ENCODE results near the gene ABITRAM. TPM values are rescaled to one million over a fixed set of nuclear protein-coding genes. Genes with fewer than 3 reads are reported as not detected.
"Not testable (repeated sequence)": the region's sequence is repeated elsewhere in the genome, so short reads cannot be mapped to it uniquely, and the experiment has no call there.

ABITRAM gene
- total RNA-seq, 4 donors from 2014 or later = 3.3 to 15.6 (median 11.2) TPM

- TF ChIP-seq, protein P1, sequence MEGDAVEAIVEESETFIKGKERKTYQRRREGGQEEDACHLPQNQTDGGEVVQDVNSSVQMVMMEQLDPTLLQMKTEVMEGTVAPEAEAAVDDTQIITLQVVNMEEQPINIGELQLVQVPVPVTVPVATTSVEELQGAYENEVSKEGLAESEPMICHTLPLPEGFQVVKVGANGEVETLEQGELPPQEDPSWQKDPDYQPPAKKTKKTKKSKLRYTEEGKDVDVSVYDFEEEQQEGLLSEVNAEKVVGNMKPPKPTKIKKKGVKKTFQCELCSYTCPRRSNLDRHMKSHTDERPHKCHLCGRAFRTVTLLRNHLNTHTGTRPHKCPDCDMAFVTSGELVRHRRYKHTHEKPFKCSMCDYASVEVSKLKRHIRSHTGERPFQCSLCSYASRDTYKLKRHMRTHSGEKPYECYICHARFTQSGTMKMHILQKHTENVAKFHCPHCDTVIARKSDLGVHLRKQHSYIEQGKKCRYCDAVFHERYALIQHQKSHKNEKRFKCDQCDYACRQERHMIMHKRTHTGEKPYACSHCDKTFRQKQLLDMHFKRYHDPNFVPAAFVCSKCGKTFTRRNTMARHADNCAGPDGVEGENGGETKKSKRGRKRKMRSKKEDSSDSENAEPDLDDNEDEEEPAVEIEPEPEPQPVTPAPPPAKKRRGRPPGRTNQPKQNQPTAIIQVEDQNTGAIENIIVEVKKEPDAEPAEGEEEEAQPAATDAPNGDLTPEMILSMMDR (IDR thresholded peaks at IDR 0.05) = no peak
- TF ChIP-seq POLR2A (IDR thresholded peaks at IDR 0.05) = no peak
- Histone ChIP-seq H3K36me3 (peaks cover 0 to 96% (median 5%) of the 10 kb centered on the region in 3 donors), H3K27ac (no peak overlapping the region), H3K4me3 (no peak overlapping the region), H3K4me1 (no peaks in the 10 kb centered on the region), H3K27me3 (no peaks in the 10 kb centered on the region), H3K9me3 (no peaks in the 10 kb centered on the region)
- no peak for DNase-seq
Measured at GRCh38 chr9:108894225-108894997, 39.8 kb upstream of the ABITRAM start.

- Histone ChIP-seq H3K27me3 (no peaks in the 10 kb centered on the region), H3K4me1 (no peaks in the 10 kb centered on the region), H3K27ac (no peak overlapping the region), H3K4me3 (no peak overlapping the region), H3K9me3 (no peaks in the 10 kb centered on the region), H3K36me3 (peaks cover 0 to 97% (median 5%) of the 10 kb centered on the region in 3 donors)
- TF ChIP-seq, protein P1 (IDR thresholded peaks at IDR 0.05) = no peak
- TF ChIP-seq POLR2A (IDR thresholded peaks at IDR 0.05) = no peak
- DNase-seq = no peak
Measured at GRCh38 chr9:108897324-108898096, 36.7 kb upstream of the ABITRAM start.

DNA sequence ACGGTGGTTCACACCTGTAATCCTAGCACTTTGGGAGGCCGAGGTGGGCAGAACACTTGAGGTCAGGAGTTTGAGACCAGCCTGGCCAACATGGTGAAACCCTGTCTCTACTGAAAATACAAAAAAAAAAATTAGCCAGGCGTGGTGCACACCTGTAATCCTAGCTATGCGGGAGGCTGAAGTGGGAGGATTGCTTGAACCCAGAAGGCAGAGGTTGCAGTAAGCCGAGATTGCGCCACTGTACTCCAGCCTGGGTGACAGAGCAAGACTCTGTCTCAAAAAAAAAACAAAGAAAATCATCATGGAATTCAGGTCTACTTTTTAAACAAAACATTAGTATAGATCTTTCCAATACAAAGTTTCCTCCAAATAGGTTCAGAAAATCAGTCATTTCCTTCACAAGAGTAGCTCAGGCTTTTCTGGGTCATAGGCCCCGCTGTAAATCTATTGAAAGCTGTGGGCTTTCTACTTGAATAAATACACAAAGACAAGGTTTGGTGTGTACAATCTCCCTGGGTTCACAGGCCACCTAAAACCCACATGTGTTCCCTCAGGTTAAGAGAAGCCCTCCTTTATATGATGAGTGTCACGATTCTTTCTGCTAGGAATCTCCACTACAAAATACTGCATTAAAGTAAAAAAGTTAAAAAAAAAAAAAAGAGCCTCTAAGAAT lies 35.0 kb upstream of the ABITRAM start:
- H3K27me3 ChIP-seq, H3K9me3 ChIP-seq, H3K4me1 ChIP-seq, H3K4me3 ChIP-seq, H3K27ac ChIP-seq, DNase-seq: not testable (repeated sequence)
- peaks cover 0 to 97% (median 5%) of the 10 kb centered on the region in 3 donors for H3K36me3 ChIP-seq

GRCh38 chr9:108900176-108900575 lies 34.0 kb upstream of the ABITRAM start:
- no peak overlapping the region for H3K4me3 ChIP-seq

DNA sequence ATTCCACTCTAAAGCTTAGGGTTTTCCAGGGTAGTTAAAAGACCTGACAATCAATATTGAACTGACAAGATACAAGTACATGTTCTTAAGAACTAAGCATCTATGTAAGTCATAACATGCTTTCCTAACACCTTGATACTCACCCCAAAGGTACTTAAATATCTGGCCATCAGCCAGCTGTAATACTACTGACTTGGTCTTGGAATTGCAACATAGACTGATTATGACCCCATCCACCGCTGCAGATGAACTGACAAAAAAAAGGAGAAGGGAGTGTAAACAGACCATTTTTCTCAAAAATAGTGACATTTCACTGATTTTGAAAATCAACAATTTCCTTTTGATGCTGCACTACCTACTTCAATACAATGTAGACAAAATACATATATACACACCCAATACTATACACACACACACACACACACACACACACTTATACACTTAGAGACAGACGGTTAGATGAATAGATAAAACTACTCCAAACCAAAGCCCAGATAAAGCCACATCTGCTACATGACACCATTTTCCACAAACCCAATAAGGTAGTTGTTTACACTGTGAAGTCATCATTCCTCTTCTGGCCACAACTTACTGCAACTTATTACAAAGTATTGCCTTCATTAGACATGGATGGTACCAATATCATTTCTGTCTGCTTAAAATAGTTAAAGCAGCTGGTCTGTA lies 30.6 kb upstream of the ABITRAM start:
- no peaks in the 10 kb centered on the region for H3K27me3 ChIP-seq
- H3K4me1 ChIP-seq = no peaks in the 10 kb centered on the region
- no peak overlapping the region for H3K27ac ChIP-seq
- H3K9me3 ChIP-seq = no peaks in the 10 kb centered on the region
- H3K36me3 ChIP-seq = peaks cover 0 to 89% (median 4%) of the 10 kb centered on the region in 3 donors
- no peak for DNase-seq
- no peak for TF ChIP-seq POLR2A (IDR thresholded peaks at IDR 0.05)
- TF ChIP-seq, protein P1 (IDR thresholded peaks at IDR 0.05) = no peak
- H3K4me3 ChIP-seq = no peak overlapping the region

More at GRCh38 chr9:108900176-108900575, 34.0 kb upstream of the ABITRAM start:
- DNase-seq = no peak
- Histone ChIP-seq H3K36me3 (peaks cover 0 to 91% (median 5%) of the 10 kb centered on the region in 3 donors), H3K9me3 (no peaks in the 10 kb centered on the region), H3K27ac (no peak overlapping the region), H3K4me1 (no peaks in the 10 kb centered on the region), H3K27me3 (no peaks in the 10 kb centered on the region)
- TF ChIP-seq, protein P1 (IDR thresholded peaks at IDR 0.05) = no peak
- no peak for TF ChIP-seq POLR2A (IDR thresholded peaks at IDR 0.05)
